Middle frontal gyrus (tissue), 1 donor: Measurements from ENCODE around the gene SLC7A6OS.
A peak's percentile ranks its signal among the peaks of the same experiment; 100 is the strongest.

ENCODE experiments used
- DNase-seq: peaks from one replicate; pipeline ENCODE4 v3.0.0-alpha.2; 2015; ENCODE audit warnings: low spot score; ENCODE audit errors: extremely low spot score

Gene SLC7A6OS

DNA sequence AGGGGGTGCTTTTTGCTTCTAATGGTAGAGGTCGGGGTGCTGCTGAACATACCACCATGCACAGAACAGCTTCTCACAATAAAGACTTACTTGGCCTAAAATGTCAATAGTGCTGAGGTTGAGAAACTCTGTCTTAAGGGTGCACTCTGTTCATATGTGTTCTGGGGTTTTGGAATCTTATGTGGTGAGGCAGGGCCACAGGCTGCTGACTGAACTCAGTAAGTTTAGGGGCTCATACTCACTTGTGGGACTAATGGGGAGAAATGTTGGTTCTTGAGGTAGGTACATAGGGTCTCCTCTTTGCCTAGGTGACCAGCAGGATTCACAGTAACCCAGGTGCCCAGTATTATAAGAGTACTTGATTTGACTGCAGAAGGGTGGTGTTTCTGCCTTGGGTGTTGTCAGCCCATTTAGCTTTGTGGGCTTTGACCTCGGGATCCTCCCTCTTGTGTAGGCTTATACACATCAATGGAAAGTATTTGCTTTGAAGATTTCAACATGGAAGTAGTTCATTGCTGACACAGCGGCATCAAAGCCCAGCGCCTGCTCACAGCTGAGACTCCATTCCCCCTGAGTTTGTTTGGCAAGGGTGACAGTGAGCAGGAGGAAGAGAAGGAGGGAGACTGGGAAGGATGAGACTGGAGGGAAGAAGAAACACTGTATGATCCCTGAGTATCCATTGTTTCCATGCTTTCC is 29.2 kb downstream of the SLC7A6OS start:
- DNase-seq, result no peak

DNA sequence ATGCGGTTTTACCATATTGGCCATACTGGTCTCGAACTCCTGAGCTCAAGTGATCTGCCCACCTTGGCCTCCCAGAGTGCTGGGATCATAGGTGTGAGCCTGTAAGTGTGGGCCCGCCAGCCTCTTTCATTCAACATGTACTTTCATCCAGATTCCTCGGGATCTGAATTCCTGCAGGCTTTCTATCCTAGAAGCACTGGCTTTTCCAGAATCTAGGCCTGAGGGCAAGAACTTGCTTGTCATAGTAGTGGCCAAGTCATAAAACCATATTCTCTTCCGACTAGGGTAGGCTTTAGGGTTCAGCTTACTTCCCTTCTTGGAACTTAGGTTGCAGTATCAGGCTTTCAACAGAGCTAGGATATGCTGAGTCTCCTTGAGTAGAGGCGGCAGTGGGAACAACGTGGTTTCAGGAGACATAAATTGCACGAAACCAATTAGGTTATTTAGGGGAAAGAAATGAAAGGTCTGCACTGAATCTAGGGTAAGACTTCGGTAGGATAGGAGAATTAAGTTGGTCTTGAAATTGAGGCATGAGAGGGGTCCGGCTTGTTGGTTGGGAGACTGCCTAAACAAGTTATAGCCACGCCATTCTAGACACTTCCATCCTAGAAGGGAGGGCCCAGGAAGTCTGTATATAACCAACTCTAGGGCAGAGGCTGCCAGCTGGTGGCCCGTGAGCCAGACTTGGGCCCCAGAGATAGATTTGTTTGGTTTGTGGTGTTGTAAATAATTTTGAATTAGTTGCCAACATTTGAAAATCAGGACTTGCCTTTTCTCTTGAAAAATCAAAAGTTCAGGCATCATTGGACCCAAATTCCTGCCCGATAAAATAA is 30.8 kb downstream of the SLC7A6OS start:
- DNase-seq, result no peak

DNA sequence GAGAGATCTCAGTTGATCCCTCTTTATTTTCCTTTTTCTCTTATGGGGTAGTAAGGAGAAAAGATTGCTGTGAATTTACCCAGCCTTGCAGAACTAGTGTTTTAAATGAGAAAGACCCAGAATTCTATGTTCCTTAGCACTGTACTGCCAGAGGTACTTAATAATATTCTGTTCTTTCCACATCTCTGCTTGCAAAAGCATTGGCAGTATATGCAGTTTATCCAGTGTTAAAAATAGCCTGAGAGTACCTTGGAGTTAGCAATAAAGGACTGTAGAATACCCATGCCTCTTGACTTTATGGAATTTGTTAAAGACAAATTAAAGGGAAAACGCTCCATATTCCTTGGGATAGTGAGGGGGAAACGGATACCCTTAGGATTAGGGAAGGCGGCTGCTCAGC is 34.5 kb downstream of the SLC7A6OS start:
- DNase-seq, result no peak

DNA sequence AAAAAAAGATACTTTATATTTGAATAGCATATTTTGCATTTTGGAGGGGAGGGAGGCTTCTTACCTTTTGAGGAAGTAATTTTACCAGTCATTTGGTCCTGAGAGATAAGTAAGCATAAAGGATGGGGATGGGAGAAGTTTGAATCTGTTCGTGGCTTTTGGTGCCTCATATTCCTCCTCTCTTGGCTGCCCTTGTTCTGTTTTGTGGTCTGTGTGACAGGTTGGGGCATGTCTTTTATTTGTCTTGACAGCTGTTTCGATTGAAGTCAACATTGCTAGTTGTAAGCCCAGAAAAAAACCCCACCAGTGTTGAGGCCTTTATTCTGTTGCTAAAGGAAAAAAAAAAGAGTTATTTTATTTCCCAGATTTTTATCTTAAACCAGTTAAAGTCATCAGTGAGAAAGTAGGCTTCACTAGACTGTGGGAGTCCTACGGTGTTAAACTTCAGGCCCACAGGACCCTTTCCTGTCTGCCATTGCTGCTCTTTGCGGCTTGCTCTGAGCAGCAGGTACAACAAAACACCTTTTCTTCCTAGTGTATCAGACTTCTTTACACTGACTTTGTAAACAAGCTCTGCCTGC is 35.0 kb downstream of the SLC7A6OS start:
- DNase-seq, result no peak

DNA sequence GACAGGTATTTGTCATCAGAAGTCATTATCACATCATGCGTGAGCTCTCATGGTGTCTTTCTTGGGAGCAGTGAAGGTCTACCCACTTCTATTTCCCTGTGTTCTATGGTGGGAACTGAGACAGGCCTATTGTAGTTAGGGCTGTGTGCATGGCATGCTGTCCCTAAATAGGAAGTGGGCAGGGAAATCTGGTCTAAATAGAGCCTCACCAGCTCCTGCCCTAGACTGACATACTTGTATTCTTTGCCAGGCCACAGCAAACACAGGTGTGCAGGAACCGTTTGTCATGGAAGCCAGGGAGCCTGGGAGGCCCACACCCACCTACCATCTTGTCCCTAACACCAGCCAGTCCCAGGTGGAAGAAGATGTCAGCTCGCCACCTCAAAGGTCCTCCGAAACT is 36.3 kb downstream of the SLC7A6OS start:
- no peak for DNase-seq

DNA sequence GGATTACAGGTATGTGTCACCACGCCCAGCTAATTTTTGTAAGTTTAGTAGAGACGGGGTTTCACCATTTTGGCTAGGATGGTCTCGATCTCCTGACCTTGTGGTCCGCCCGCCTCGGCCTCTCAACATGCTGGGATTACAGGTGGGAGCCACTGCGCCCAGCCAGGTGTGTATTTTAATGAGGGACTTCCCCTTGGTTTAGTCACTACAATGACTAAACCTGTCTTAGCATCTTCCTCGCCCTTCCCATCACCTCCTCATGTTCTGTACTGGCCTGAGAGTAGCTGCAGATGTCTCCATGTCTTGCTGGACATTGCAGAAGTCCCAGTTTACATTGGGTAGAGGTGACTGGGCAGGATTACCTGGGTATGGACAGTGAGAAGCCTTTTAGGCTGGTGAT is 36.9 kb downstream of the SLC7A6OS start:
- no peak for DNase-seq

DNA sequence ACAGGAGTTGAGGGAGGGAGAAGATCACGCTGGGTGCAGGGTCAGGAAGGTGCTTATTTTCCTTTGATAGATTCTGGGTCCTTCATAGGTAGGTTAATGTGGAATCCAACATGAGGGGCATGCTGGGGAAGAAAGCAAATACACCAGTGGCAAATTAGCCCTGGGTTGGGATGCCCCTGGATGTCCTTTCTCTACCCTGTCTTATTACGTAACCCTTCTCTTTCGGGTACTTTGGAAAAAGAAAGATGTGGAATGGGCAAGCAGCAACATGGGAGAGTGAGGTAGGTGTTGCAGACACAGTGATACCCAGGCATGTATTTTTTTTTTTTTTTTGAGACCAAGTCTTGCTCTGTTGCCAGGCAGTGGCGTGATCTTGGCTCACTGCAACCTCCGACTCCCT is 37.3 kb downstream of the SLC7A6OS start:
- no peak for DNase-seq

DNA sequence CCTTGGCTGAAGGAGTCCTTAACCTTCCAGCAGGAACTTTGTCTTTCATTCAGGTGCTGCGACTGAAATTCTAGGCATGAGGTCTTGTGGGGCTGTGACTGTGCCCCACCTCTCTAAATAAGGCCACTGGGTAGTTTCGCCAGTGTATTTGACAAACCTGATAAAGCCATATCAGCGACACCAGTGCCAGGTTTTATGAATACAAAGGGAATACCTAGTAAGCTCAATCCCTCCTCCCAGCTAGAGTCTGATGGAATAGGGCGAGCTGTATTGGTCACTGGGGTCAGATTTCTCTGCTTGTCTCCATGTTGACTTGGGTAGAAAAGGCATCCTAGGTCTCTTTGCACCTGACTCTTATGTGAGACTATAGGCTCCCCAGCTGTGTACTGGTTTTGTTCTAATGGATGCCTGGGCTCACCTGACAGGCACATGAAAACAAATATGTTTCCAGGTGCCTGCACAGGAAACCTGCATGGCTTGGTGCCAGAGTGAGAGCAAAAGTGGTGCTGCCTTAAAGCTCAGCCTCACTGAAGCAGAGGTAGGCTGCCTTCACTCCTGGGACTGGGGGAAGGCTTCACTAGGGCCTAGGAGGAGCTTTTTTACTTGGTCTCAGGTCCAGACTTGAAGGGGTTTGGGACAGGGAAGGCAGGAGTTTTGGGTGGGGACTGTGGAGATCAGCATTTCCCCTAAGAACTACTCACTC is 38.1 kb downstream of the SLC7A6OS start:
- no peak for DNase-seq

DNA sequence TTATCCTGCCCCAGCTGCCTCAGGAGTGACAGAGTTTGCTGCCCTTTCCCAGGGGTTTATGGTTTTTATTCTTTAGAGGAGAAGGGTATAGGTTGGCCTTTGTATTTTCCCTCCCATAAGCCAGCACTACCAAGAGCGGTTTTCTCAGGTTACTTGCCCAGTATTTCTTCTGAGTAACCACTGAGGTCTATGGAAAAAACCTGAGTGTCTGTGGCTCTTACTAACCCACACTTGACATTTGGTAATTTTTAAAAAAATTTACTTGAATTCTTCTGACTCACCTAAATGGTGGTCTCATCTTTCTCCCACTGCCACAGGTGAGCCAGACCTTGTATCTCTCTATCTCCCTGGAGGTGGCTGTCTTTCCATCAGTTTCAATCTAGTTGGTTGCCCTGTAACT is 40.4 kb downstream of the SLC7A6OS start:
- no peak for DNase-seq

DNA sequence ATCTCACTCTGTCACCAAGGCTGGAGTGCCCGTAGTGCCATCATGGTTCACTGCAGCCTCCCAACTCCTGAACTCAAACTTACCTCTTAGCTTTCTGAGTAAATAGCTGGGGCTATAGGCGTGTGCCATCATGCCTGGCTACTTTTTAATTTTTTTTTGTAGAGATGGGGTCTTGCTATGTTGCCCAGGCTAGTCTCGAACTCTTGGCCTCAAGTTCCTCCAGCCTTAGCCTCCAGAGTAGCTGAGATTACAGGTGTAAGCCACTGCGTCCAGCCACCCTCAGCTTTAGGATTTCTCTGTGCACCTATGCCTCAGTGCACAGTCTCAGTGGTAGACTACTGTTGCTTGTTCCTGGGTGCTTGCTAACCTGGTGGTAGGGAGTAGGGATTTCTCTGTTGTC is 41.0 kb downstream of the SLC7A6OS start:
- no peak for DNase-seq

DNA sequence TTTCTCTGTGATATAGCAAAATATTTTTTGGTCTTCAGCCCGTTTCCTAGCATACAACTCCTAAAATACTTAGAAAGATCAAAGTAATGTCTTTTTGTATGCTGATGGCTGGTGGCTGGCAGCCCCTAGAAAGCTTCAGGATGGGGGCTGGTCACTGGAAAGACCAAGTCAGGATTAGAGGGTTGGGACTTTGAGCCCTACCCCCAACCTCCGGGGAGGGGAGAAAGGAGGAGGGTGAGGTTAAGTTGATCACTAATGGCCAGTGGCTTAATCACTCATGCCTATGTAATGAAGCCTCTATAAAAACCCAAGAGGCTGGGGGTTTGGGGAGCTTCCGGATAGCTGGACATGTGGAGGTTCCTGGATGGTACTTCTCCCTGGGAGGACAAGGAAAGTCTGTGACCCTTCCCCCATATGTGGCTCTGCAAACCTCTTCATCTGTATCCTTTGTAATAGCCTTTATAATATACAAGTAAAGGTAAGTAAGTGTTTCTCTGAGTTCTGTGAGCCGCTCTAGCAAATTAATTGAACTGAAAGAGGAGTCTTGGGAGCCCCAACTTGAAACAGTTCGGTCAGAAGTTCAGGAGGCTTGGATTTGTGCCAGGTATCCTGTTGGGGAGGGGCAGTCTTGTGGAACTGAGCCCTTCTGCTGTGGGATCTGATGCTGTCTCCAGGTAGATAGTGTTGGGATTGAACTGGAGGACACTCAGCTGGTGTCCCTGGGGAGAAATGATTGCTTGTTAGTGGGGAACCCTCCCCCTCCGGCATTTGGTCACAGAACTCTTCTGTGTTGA is 42.9 kb downstream of the SLC7A6OS start:
- DNase-seq, result no peak

DNA sequence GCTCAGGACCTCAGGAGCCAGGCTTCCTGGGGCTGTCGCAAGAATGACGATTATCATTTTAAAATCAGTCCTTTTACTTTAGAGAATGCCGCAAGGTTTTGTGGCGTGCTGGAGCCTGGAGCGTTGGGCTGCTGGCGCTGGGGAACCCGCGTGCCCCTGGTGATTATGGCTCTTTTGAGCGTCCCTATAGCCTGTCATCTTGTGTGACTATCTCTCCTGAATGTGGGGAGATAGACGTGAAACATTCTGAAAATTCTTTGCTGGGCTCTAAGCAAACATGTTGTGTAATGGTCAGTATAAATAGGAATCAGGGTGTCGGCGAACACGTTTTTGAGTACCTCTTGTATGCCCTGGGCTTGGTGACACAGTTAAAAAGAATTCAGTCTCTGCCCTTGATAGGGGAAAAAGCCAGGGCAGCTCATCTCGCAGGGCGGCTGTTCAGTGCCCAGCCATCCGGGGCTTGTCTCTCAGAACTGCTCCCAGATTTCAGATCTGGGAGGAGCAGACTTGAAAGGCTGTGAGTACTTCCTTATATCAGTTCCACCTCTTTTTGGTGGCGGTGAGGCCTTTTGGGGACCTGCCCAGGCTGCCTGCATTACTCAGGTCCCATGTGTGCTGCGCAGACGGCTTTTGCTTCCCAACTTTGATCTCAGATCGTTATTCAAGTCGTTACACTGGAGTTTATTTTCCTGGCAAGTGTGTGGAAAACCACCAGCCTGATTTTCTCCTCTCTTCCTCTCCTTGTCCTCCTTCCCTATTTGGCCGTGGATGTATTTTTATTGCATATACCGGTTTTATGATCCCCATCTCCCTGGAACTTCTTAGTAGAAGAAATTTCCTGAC is 45.4 kb downstream of the SLC7A6OS start:
- DNase-seq, result no peak

DNA sequence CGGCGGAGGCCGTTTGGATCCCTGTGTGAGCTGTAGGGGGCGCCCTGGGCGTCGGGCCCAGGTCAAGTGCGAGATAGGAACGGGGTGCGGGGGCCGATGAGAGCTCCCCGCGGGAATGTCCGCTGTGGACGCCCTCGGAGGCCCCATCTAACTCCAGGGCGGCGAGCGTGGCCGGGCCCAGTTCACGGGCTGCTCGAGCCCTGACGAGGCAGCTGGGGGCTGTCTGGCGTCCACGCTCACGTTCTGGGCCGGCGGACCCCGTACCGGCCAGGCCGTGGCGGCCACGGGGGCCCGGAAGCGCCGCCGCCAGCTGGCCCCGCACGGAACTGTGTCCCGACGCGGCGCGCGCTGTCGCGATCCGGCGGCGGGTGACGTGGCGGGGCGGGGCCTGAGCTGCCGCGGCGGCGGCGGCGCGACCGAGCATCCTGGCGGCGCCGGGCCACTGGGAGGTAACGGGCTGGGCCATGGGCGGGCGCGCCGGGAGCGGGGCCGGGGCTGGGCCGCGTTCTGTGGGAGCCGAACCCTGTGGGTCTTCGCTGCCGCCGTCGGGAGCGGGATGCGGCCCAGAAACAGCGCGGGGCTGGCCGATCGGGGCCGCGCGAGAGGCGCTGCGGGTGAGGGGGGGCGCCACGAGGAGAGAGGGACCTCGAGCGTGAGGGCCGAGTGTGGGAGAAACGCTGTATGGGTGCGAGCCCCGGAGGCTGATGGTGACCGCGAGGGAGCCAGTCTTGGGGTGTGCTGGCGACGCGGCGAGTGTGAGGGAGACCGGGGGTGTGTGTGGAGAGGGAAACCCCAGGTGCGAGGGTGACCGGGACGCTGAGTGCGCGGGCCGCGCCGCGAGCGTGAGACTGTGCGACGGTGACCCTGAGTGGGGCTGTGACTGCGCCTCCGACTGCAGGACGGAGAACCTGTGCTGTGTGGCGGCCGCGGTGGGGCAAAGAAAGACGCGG is 46.3 kb downstream of the SLC7A6OS start, which contains the start of gene SLC7A6:
Gene SLC7A6, plus strand, starts transcription at position 399 of the 950 bp plus-strand sequence. CDS start 10,201 bp downstream, outside the sequence.
- peak; percentile 52 for DNase-seq

DNA sequence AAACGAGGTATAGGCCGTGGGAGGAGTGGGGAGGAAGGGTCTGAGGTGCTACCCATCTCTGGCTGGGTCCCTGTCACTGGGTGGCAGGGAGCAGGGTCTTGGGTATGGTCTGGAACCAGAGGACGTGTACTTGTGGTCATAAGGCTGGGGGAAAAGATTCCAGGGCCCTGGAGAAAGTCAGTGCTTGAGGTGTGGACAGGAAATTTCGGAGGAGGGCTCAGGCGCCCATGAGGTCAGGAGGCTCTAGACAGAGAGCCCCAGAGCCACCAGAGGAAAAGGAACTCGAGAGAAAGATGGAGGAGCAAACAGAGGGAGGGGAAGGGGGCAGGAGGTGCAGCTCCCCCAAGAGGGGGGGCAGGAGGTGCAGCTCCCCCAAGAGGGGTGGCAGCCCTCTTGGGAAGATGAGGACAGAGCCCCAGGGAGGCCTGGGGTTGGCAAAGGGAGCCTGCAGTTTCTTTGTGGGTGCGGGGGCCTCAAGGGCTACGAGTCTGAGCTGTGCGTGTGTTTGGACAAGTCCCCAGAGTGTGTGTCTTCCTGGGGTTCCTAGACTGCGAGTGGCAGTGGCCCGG is 47.1 kb downstream of the SLC7A6OS start:
- DNase-seq, result no peak

DNA sequence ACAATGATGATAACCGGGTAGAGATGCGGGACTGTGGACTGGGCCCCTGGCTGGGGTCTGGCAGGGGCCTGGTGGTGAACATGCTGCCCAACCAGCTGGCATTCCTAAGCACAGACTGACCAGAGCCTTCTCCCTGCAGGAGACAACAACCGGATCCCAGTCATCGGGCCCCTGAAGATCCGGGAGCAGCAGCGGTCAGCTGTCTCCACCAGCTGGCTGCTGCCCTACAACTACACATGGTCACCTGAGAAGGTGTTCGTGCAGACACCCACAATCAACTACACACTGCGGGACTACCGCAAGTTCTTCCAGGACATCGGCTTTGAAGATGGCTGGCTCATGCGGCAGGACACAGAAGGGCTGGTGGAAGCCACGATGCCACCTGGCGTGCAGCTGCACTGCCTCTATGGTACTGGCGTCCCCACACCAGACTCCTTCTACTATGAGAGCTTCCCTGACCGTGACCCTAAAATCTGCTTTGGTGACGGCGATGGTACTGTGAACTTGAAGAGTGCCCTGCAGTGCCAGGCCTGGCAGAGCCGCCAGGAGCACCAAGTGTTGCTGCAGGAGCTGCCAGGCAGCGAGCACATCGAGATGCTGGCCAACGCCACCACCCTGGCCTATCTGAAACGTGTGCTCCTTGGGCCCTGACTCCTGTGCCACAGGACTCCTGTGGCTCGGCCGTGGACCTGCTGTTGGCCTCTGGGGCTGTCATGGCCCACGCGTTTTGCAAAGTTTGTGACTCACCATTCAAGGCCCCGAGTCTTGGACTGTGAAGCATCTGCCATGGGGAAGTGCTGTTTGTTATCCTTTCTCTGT is 51.5 kb downstream of the SLC7A6OS start:
- no peak for DNase-seq

DNA sequence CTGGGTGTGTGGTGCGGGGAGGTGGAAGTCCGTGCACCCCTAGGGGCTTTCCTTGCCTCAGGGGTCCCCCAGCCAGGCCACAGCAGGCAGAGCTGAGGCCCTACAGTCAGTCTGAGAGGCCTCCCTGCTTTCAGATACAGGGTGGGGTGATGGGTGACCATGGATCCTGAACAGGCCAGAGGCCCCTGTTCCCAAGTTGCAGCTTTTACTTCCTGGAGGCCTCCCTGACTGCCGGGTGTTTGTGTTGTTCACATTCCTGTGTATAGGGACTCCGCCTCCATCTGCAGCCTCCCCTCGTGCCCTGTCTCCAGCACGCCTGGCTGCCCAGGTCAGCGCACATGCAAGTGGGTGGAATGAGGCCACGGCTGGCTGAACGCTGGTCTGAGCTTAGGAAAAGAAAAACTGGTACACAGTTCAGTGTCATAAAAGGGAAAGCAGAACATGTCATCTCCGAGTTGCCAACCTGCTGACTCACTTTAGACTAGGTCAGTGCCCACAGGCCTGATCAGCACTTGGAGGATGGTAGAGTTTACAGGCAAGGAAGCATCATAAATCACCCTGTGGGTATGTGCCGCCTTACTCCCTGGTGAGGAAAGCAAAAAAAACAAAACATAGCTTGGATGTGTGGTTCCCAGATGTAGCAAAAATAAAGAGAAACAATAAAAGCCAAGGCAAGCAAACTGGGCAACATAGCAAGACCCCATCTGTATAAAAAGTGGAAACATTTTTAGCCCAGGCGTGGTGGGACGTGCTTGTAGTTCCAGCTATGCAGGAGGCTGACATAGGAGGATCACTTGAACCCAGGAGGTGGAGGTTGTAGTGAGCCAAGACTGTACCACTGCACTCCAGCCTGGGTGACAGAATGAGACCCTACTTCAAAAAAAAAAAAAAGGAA is 52.6 kb downstream of the SLC7A6OS start:
- no peak for DNase-seq
